Measurements from ENCODE around the gene FAM193B.
A peak's percentile ranks its signal among the peaks of the same experiment; 100 is the strongest.

Gene FAM193B

GRCh38 chr5:177500685-177501522 is 53.5 kb downstream of the FAM193B start:
- peak; percentile 73 for DNase-seq (ENCODE audit: low read depth)

DNA sequence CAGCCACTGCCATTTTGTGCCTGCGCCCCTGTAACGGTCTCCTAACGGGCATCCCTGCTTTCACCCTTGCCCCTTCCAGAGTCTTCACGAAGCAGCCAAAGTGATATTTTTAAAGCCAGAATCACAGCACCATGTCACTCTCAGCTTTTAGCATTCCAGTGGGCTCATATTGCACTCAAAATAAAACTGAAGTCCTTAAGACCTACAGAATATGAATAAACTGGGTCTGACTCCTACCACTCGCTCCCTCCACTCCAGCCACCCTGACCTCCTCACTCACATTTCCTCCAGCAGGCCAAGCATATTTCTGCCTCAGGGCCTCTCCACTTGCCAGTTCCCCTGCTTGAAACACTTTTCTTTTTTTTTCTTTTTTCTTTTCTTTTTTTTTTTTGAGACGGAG is 54.5 kb downstream of the FAM193B start:
- no peak for DNase-seq (ENCODE audit: low read depth)

- DNase-seq (ENCODE audit: low read depth), result no peak
Measured at GRCh38 chr5:177498013-177498787, 56.2 kb downstream of the FAM193B start.

GRCh38 chr5:177497292-177498012 is 56.9 kb downstream of the FAM193B start, which contains the start of gene PDLIM7:
Gene PDLIM7, minus strand, starts transcription at chr5:177497604. Its CDS starts 1,092 bp downstream, at chr5:177496512.
- DNase-seq (ENCODE audit: low read depth), result peak; percentile 95

DNA sequence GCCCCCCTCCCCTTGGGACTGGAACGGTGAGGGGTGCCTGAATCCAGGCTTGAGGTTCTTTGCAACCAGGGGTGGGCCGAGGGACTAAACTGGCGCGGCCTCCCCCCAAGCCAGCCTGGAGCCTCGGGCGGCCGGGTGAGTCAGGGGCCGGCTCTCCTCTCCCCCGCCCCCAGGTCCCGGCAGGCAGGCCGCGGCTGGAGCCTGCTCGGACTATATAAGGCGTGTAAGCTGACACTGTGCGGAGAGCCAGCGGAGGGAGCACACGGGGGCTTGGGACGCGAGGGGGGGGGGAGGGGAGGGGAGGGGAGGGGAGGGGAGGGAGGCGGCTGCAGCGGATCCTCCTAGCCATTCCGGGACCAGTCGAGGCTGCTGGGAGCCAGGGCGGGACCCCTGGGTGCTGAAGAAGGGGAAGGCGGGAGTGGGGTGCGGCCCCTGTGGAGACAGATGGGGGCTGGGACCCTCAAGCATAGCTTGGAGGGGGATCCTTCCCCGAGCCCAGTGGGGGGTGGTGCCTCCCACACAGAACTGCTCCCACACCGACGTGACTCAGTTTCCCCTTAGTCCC is 57.6 kb downstream of the FAM193B start:
- DNase-seq (ENCODE audit: low read depth), result peak; percentile 91

- DNase-seq (ENCODE audit: low read depth), result peak; percentile 70
Measured at GRCh38 chr5:177496070-177496726, 58.2 kb downstream of the FAM193B start.

DNA sequence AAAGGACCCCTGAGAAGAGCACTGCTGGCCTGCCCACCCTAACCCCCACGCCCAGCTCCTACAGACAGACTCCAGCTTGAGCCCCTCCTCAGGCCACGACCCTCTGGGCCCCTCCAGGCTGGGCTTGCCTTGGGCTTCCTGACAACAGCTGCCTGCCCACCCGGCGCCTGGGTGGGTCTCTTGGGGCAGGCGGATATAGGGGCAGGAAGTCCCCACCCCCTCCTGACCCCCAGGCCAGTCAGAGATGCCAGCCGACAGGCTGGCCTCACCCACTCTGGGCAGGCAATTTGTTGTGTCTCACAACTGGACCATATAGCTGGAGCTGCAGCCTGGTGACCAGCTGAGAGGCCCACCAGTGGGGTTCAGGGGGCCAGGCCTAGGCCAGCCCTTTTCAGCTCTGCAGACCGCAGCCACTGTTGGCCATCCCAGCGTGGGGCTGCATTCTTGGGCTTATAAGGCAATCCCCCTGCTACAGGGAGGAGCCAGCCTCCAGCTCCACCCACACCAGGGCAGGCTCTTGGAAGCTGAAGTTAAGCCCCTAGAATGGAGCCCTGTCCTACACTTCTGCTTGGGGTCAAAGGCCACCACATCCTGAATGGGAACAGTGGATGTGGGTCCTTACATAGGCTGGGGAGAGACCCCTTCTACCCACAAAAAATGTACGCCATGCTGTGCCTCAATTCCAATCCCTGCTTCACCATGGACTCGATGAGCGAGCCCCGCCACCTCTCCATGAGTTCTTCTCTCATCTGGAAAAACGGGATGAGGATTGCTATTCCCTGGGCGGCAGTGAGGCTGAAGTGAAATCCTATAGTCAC is 58.9 kb downstream of the FAM193B start:
- peak; percentile 96 for DNase-seq (ENCODE audit: low read depth)

GRCh38 chr5:177494346-177495195 is 59.8 kb downstream of the FAM193B start:
- DNase-seq (ENCODE audit: low read depth), result peak; percentile 87

DNA sequence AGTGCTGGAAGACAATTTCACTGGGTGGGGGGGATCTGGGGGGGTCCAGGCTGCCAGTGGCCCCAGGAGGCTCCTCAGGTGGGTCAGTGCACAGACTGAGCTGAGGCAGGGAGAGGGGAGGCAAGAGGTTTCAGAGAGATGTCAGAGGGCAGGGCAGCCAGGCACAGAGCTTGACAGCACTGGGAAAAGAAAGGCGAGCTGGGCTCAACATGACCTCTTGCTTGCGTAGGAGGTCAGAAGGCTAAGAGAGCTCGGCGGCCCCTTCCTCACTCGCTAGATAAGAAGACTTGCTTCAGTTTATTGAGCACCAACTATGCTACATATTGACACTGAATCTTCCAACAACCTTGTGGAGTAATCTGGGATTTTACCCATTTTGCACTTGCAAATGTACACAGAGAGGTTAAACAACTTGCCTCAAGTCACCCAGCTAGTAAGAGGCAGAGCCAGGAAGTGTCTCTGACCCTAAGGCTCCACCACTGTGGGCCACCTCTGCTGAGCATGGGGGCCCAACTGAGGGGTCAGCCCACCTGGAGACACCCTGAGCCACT is 60.5 kb downstream of the FAM193B start:
- DNase-seq (ENCODE audit: low read depth), result no peak

- DNase-seq (ENCODE audit: low read depth), result no peak
Measured at GRCh38 chr5:177492841-177493240, 61.5 kb downstream of the FAM193B start.

- DNase-seq (ENCODE audit: low read depth), result no peak
Measured at GRCh38 chr5:177491983-177492746, 62.2 kb downstream of the FAM193B start.

GRCh38 chr5:177491429-177491945 is 62.9 kb downstream of the FAM193B start:
- no peak for DNase-seq (ENCODE audit: low read depth)

GRCh38 chr5:177490992-177491391 is 63.4 kb downstream of the FAM193B start:
- DNase-seq (ENCODE audit: low read depth), result no peak

GRCh38 chr5:177490311-177490991 is 63.9 kb downstream of the FAM193B start:
- DNase-seq (ENCODE audit: low read depth), result no peak

- no peak for DNase-seq (ENCODE audit: low read depth)
Measured at GRCh38 chr5:177489119-177489716, 65.1 kb downstream of the FAM193B start.

DNA sequence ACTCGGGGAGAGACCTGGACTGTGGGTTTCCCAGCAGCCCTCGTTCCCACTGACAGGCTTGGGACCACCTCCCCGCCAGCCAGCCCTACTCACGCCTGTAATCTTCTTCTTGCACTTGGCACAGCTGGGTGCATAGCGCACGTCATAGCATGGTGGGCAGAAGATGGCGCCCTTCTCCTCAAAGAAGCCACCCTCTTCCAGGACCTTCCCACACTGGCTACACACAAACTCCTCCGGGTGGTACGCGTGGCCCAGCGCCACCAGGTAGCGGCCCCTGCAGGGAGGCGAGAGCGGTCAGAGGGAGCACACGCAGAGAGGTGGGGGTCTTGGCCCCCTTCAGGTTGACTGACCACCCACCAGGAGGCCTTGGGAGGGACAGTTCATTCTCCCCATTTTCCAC is 66.4 kb downstream of the FAM193B start:
- no peak for DNase-seq (ENCODE audit: low read depth)

- no peak for DNase-seq (ENCODE audit: low read depth)
Measured at GRCh38 chr5:177487144-177487543, 67.2 kb downstream of the FAM193B start.

All from amniotic epithelial cell (primary cell).